ENCODE measurements around the gene ERC1.
"Not testable (repeated sequence)": the region's sequence is repeated elsewhere in the genome, so short reads cannot be mapped to it uniquely, and the experiment has no call there.

GRCh38 chr12:1255854-1256253 is 264.8 kb downstream of the ERC1 start:
- not testable (repeated sequence) for TF ChIP-seq RAD21 (conservative IDR thresholded peaks at IDR 0.05 in 1 of 2, IDR thresholded peaks at IDR 0.05 in 1 of 2); CTCF (IDR thresholded peaks at IDR 0.05); KDM5A (IDR thresholded peaks at IDR 0.05); BHLHE40 (IDR thresholded peaks at IDR 0.05; ENCODE audit: low read depth, low read length)
